GM23338 (cell line): ENCODE data around the gene CYB5RL. TPM values are rescaled to one million over a fixed set of nuclear protein-coding genes. Genes with fewer than 3 reads are reported as not detected.
A peak's percentile ranks its signal among the peaks of the same experiment; 100 is the strongest.

ENCODE experiments used
- ATAC-seq: fragments of 200-7000 bp; cut with Tn5 transposase; 3 replicates; pipeline ENCODE4 v1.9.1; 2020
- DNase-seq: peaks from one replicate; pipeline ENCODE4 v3.0.0-alpha.2; 2015; ENCODE audit warnings: low spot score
- H2AFZ ChIP-seq: fragments of 200-600 bp; sonication (generic); 2 replicates; pipeline ENCODE4 v1.8.0; 2016; ENCODE audit warnings: antibody characterized with exemption, mild to moderate bottlenecking, moderate library complexity
- H3F3A ChIP-seq: fragments of 200-600 bp; sonication (generic); replicated peaks from 2 replicates; pipeline ENCODE4 v1.8.0; 2017; ENCODE audit warnings: antibody characterized with exemption, mixed run types, low read depth
- H3K27ac ChIP-seq: fragments of 200-600 bp; sonication (generic); 2 replicates; pipeline ENCODE4 v1.6.1; 2016; ENCODE audit warnings: low read depth
- H3K27me3 ChIP-seq: fragments of 200-600 bp; sonication (generic); 2 replicates; pipeline ENCODE4 v1.8.0; 2016; ENCODE audit warnings: mild to moderate bottlenecking, mixed run types, moderate library complexity; ENCODE audit not compliant: insufficient read depth
- H3K36me3 ChIP-seq: fragments of 200-600 bp; sonication (generic); 2 replicates; pipeline ENCODE4 v1.8.0; 2016; ENCODE audit warnings: mild to moderate bottlenecking; ENCODE audit not compliant: insufficient read depth
- H3K4me1 ChIP-seq: fragments of 200-600 bp; sonication (generic); 2 replicates; pipeline ENCODE4 v1.8.0; 2016; ENCODE audit warnings: mild to moderate bottlenecking, moderate library complexity; ENCODE audit not compliant: insufficient read depth
- H3K4me2 ChIP-seq: fragments of 200-600 bp; sonication (generic); 2 replicates; pipeline ENCODE4 v1.7.1; 2017; ENCODE audit warnings: mixed run types
- H3K4me3 ChIP-seq: fragments of 200-600 bp; sonication (generic); 2 replicates; pipeline ENCODE4 v1.6.1; 2016; ENCODE audit warnings: mixed run types
- H3K79me2 ChIP-seq: fragments of 200-600 bp; sonication (generic); replicated peaks from 2 replicates; pipeline ENCODE4 v1.8.0; 2017; ENCODE audit warnings: mild to moderate bottlenecking; ENCODE audit not compliant: insufficient read depth
- H3K9me2 ChIP-seq: fragments of 200-600 bp; sonication (generic); 2 replicates; pipeline ENCODE4 v1.8.0; 2017; ENCODE audit not compliant: insufficient read depth
- H4K20me1 ChIP-seq: fragments of 200-600 bp; sonication (generic); replicated peaks from 2 replicates; pipeline ENCODE4 v1.8.0; 2017; ENCODE audit warnings: mild to moderate bottlenecking; ENCODE audit not compliant: insufficient read depth
- H3K27ac Mint-ChIP-seq: 2 replicates; pipeline ENCODE4 v1.8.0; 2020; ENCODE audit warnings: inconsistent platforms, mild to moderate bottlenecking, moderate library complexity, mixed read lengths
- H3K27me3 Mint-ChIP-seq: 3 replicates; pipeline ENCODE4 v1.8.0; 2022; ENCODE audit warnings: low read depth, mild to moderate bottlenecking, moderate library complexity, mixed read lengths, inconsistent platforms; ENCODE audit not compliant: insufficient read depth, poor library complexity
- H3K36me3 Mint-ChIP-seq: 3 replicates; pipeline ENCODE4 v1.8.0; 2021; ENCODE audit warnings: low read depth, mild to moderate bottlenecking, inconsistent platforms, moderate library complexity, mixed read lengths
- H3K4me1 Mint-ChIP-seq: 3 replicates; pipeline ENCODE4 v1.8.0; 2020; ENCODE audit warnings: mild to moderate bottlenecking, inconsistent platforms, mixed read lengths
- H3K4me3 Mint-ChIP-seq: 3 replicates; pipeline ENCODE4 v1.8.0; 2021; ENCODE audit warnings: moderate library complexity, mild to moderate bottlenecking, inconsistent platforms, mixed read lengths
- H3K9me3 Mint-ChIP-seq: 3 replicates; pipeline ENCODE4 v1.8.0; 2020; ENCODE audit warnings: moderate library complexity, mild to moderate bottlenecking, inconsistent platforms, mixed read lengths
- CREB1 ChIP-seq: fragments of 250-450 bp; sonication (Bioruptor Pico); IDR thresholded peaks from 2 replicates; pipeline ENCODE4 v1.5.0; 2020; ENCODE audit warnings: low read depth, mild to moderate bottlenecking, moderate library complexity
- CTCF ChIP-seq, 2 experiments: fragments of 200-600 bp in 1 of 2; sonication (generic) in 1 of 2; conservative IDR thresholded peaks; 2 replicates each; pipeline versions ENCODE4 v1.5.1 to v1.6.1; 2016 to 2017; ENCODE audit warnings: antibody characterized with exemption in 2 of 2, low read depth in 2 of 2, mild to moderate bottlenecking in 2 of 2, moderate library complexity in 1 of 2
- ETS1 ChIP-seq: IDR thresholded peaks from 2 replicates; pipeline ENCODE4 v1.6.1; 2016; ENCODE audit warnings: antibody characterized with exemption
- EZH2 ChIP-seq: fragments of 200-600 bp; sonication (generic); IDR thresholded peaks from one replicate; pipeline ENCODE4 v1.8.0; 2017; ENCODE audit warnings: antibody characterized with exemption, mild to moderate bottlenecking, low read depth; ENCODE audit not compliant: unreplicated experiment
- EZH2phosphoT487 ChIP-seq: fragments of 200-600 bp; sonication (generic); IDR thresholded peaks from one replicate; pipeline ENCODE4 v1.8.1; 2018; ENCODE audit warnings: antibody characterized with exemption; ENCODE audit not compliant: unreplicated experiment
- JUNB ChIP-seq: IDR thresholded peaks from one replicate; pipeline ENCODE4 v1.6.1; 2016; ENCODE audit warnings: antibody characterized with exemption; ENCODE audit not compliant: unreplicated experiment
- NANOG ChIP-seq: IDR thresholded peaks from 2 replicates; pipeline ENCODE4 v1.6.1; 2016; ENCODE audit warnings: antibody characterized with exemption, borderline replicate concordance
- POLR2AphosphoS5 ChIP-seq: IDR thresholded peaks from 2 replicates; pipeline ENCODE4 v1.6.1; 2016; ENCODE audit warnings: antibody characterized with exemption, low read depth
- REST ChIP-seq: IDR thresholded peaks from one replicate; pipeline ENCODE4 v1.6.1; 2018; ENCODE audit warnings: antibody characterized with exemption; ENCODE audit not compliant: unreplicated experiment
- STAT1 ChIP-seq: IDR thresholded peaks from one replicate; pipeline ENCODE4 v1.6.1; 2016; ENCODE audit warnings: antibody characterized with exemption; ENCODE audit not compliant: unreplicated experiment
- ZNF114 ChIP-seq: fragments of 250-450 bp; sonication (Bioruptor Pico); IDR thresholded peaks from 2 replicates; pipeline ENCODE4 v1.5.0; 2020; ENCODE audit warnings: mild to moderate bottlenecking, moderate library complexity
- ZNF331 ChIP-seq: fragments of 250-450 bp; sonication (Bioruptor Pico); IDR thresholded peaks from 2 replicates; pipeline ENCODE4 v1.5.0; 2020; ENCODE audit warnings: low read depth, mild to moderate bottlenecking, moderate library complexity
- polyA plus RNA-seq: library from polyadenylated mRNA; unstranded; fragments of >200 nt; fragmentation: Nextera tagmentation; extraction: Ambion mirVana; gene quantifications from 2 replicates; pipeline ENCODE4 v1.2.1, GENCODE V29; 2016
- total RNA-seq: library from RNA; depleted of rRNA; stranded (reverse); fragments of >200 nt; shearing (Covaris generic); gene quantifications from 2 replicates; pipeline ENCODE4 v1.2.3, GENCODE V29; 2014

The CYB5RL gene
- total and polyA plus RNA-seq, 2 experiments from 2014 or later = 5.9 to 11.5 TPM

GRCh38 chr1:54186056-54186455 lies 13.8 kb downstream of the CYB5RL start:
- Mint-ChIP-seq H3K27ac (no peak overlapping the region), H3K36me3 (peaks cover 21% of the 10 kb centered on the region), H3K4me3 (no peak overlapping the region), H3K27me3 (peaks cover 8% of the 10 kb centered on the region), H3K4me1 (peaks cover 3% of the 10 kb centered on the region; the same call in 2 of the 3 replicates), H3K9me3 (no peaks in the 10 kb centered on the region)
- Histone ChIP-seq H4K20me1 (no peaks in the 10 kb centered on the region), H3F3A (no peaks in the 10 kb centered on the region), H3K27ac (no peak overlapping the region), H3K79me2 (no peaks in the 10 kb centered on the region), H3K27me3 (no peaks in the 10 kb centered on the region), H3K4me2 (no peak overlapping the region), H3K4me1 (no peaks in the 10 kb centered on the region), H3K9me2 (no peaks in the 10 kb centered on the region), H2AFZ (no peak overlapping the region), H3K36me3 (no peaks in the 10 kb centered on the region), H3K4me3 (no peak overlapping the region)
- TF ChIP-seq EZH2phosphoT487 (no peak), NANOG (no peak), POLR2AphosphoS5 (no peak), CTCF (conservative IDR thresholded peaks at IDR 0.05; ENCODE audit: low read depth in 2 of 2) (no peak), REST (no peak), ETS1 (no peak), ZNF331 (CRISPR knock-in tag) (no peak)
- ATAC-seq (no peak), DNase-seq (no peak)

- Histone ChIP-seq H3K27me3 (no peaks in the 10 kb centered on the region), H4K20me1 (no peaks in the 10 kb centered on the region), H3K4me3 (no peak overlapping the region), H3K4me1 (no peaks in the 10 kb centered on the region), H3K36me3 (no peaks in the 10 kb centered on the region), H3K27ac (no peak overlapping the region), H3K79me2 (no peaks in the 10 kb centered on the region), H2AFZ (no peak overlapping the region), H3K4me2 (no peak overlapping the region), H3K9me2 (no peaks in the 10 kb centered on the region), H3F3A (no peaks in the 10 kb centered on the region)
- peaks cover 6% of the 10 kb centered on the region for H3K27me3 Mint-ChIP-seq
- H3K4me1 Mint-ChIP-seq = peaks cover 3% of the 10 kb centered on the region; the same call in 2 of the 3 replicates
- no peak for DNase-seq
- no peak for ATAC-seq
- H3K4me3 Mint-ChIP-seq = no peak overlapping the region
- no peak for TF ChIP-seq POLR2AphosphoS5
- TF ChIP-seq STAT1 = no peak
- TF ChIP-seq NANOG = no peak
- no peak for TF ChIP-seq EZH2phosphoT487
- no peak for TF ChIP-seq CTCF (conservative IDR thresholded peaks at IDR 0.05; ENCODE audit: low read depth in 2 of 2)
- no peak for TF ChIP-seq JUNB
- TF ChIP-seq CREB1 (CRISPR knock-in tag) = no peak
- no peak for TF ChIP-seq EZH2
- TF ChIP-seq ZNF331 (CRISPR knock-in tag) = no peak
- TF ChIP-seq ETS1 = no peak
- no peak for TF ChIP-seq ZNF114 (CRISPR knock-in tag)
- H3K36me3 Mint-ChIP-seq = peaks cover 13% of the 10 kb centered on the region
- H3K9me3 Mint-ChIP-seq = no peaks in the 10 kb centered on the region
- peak overlapping the region; percentile 78 for H3K27ac Mint-ChIP-seq
Measured at GRCh38 chr1:54180701-54181360, 19.0 kb downstream of the CYB5RL start.
